Caco-2 (cell line): ENCODE data around the gene AGTRAP. TPM values are rescaled to one million over a fixed set of nuclear protein-coding genes. Genes with fewer than 3 reads are reported as not detected.

Experiments used
- BruUV-seq: library from RNA; stranded (reverse); fragments of 400-500 nt; replicated peaks from 2 replicates; lab custom pipeline; 2021; lab: Mats Ljungman, UMichigan
- CTCF ChIA-PET: fragments of 300-600 bp; sonication (Branson Sonifier 250); formaldehyde crosslinking; loops from one replicate; lab custom pipeline; 2022; ENCODE audit warnings: antibody characterized with exemption; lab: Charles Lee
- POLR2A ChIA-PET: fragments of 300-600 bp; sonication (Branson Sonifier 250); formaldehyde crosslinking; loops from one replicate; lab custom pipeline; 2022; ENCODE audit warnings: antibody characterized with exemption; lab: Charles Lee
- DNase-seq, 2 experiments: peaks; one replicate each; pipeline versions ENCODE4 v3.0.0 to v3.0.0-alpha.2; 2020 to 2022
- H3K27me3 ChIP-seq: replicated peaks from 2 replicates; pipeline ENCODE4 v1.6.0; 2011; ENCODE audit warnings: low read length; ENCODE audit not compliant: control insufficient read depth, insufficient read depth
- H3K36me3 ChIP-seq: 2 replicates; pipeline ENCODE4 v1.5.1; 2011; ENCODE audit warnings: low read length; ENCODE audit not compliant: control insufficient read depth, insufficient read depth
- H3K4me1 ChIP-seq: fragments of 250-450 bp; sonication (Bioruptor Pico); 2 replicates; pipeline ENCODE4 v1.5.1; 2020; ENCODE audit warnings: mild to moderate bottlenecking
- H3K4me3 ChIP-seq: 2 replicates; pipeline ENCODE4 v1.5.1; 2011; ENCODE audit warnings: low read depth, mild to moderate bottlenecking, control low read depth, low read length
- H3K9me3 ChIP-seq: fragments of 250-450 bp; sonication (Bioruptor Pico); 2 replicates; pipeline ENCODE4 v1.5.1; 2020; ENCODE audit warnings: mild to moderate bottlenecking, moderate library complexity
- H3K27ac Mint-ChIP-seq: one replicate; pipeline ENCODE4 v1.8.0; 2022; ENCODE audit warnings: mixed read lengths; ENCODE audit not compliant: unreplicated experiment
- H3K27me3 Mint-ChIP-seq: one replicate; pipeline ENCODE4 v1.8.0; 2022; ENCODE audit warnings: mixed read lengths; ENCODE audit not compliant: insufficient read depth, unreplicated experiment
- H3K36me3 Mint-ChIP-seq: one replicate; pipeline ENCODE4 v1.8.0; 2022; ENCODE audit warnings: mild to moderate bottlenecking, mixed read lengths; ENCODE audit not compliant: insufficient read depth, unreplicated experiment
- H3K4me1 Mint-ChIP-seq: one replicate; pipeline ENCODE4 v1.8.0; 2022; ENCODE audit warnings: low read depth, mixed read lengths; ENCODE audit not compliant: unreplicated experiment
- H3K4me3 Mint-ChIP-seq: one replicate; pipeline ENCODE4 v1.8.0; 2022; ENCODE audit warnings: mild to moderate bottlenecking, moderate library complexity, mixed read lengths; ENCODE audit not compliant: unreplicated experiment
- H3K9me3 Mint-ChIP-seq: one replicate; pipeline ENCODE4 v1.8.0; 2022; ENCODE audit warnings: mixed read lengths; ENCODE audit not compliant: unreplicated experiment
- intact Hi-C: fragments of 100-400 bp; cut with micrococcal nuclease; formaldehyde crosslinking; loops from one replicate; pipeline ENCODE4 v1.10.0; 2022; ENCODE audit not compliant: unreplicated experiment
- total RNA-seq: library from RNA; stranded (reverse); gene quantifications from 2 replicates; pipeline ENCODE4 v1.2.3, GENCODE V29; 2022
- TF ChIP-seq, protein P1 (sequence below), 2 experiments: fragments of 200-600 bp in 1 of 2; IDR thresholded peaks; 1 replicate in 1 of 2; 2 replicates in 1 of 2; pipeline versions ENCODE4 v1.5.1 to v1.8.0; 2011 to 2022; ENCODE audit warnings: antibody characterized with exemption in 1 of 2, control low read depth in 1 of 2, inconsistent platforms in 1 of 2, low read depth in 1 of 2, low read length in 1 of 2, mild to moderate bottlenecking in 1 of 2, moderate library complexity in 1 of 2; ENCODE audit not compliant: insufficient read depth in 1 of 2, severe bottlenecking in 1 of 2, unreplicated experiment in 1 of 2

AGTRAP gene
- total RNA-seq, 1 experiment from 2014 or later: 44.4 TPM

DNA sequence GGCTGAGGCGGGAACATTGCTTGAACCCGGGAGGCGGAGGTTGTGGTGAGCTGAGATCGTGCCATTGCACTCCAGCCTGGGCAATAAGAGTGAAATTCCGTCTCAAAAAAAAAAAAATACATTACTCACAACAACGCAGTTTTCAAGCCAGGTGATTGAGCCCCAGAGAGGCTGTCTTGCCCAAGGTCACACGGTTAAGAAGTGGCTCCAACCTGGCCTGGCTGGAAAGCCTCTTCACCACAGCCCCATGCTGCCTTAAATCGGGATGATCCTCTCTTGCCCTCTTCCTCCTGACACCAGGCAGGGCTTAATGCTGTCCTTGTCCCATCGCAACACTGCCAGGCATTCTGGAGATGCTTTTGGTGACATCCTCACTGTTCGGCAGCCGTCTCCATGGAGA lies 22.8 kb upstream of the AGTRAP start:
- TF ChIP-seq, protein P1, sequence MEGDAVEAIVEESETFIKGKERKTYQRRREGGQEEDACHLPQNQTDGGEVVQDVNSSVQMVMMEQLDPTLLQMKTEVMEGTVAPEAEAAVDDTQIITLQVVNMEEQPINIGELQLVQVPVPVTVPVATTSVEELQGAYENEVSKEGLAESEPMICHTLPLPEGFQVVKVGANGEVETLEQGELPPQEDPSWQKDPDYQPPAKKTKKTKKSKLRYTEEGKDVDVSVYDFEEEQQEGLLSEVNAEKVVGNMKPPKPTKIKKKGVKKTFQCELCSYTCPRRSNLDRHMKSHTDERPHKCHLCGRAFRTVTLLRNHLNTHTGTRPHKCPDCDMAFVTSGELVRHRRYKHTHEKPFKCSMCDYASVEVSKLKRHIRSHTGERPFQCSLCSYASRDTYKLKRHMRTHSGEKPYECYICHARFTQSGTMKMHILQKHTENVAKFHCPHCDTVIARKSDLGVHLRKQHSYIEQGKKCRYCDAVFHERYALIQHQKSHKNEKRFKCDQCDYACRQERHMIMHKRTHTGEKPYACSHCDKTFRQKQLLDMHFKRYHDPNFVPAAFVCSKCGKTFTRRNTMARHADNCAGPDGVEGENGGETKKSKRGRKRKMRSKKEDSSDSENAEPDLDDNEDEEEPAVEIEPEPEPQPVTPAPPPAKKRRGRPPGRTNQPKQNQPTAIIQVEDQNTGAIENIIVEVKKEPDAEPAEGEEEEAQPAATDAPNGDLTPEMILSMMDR (IDR thresholded peaks at IDR 0.05; ENCODE audit: insufficient read depth in 1 of 2, low read depth in 1 of 2, low read length in 1 of 2, severe bottlenecking in 1 of 2, unreplicated experiment in 1 of 2): no peak
- H3K4me3 Mint-ChIP-seq: no peak overlapping the region
- CTCF ChIA-PET: no interaction called here
- Histone ChIP-seq H3K4me1 (no peaks in the 10 kb centered on the region), H3K4me3 (no peak overlapping the region), H3K9me3 (no peaks in the 10 kb centered on the region), H3K36me3 (no peaks in the 10 kb centered on the region), H3K27me3 (no peaks in the 10 kb centered on the region)
- H3K4me1 Mint-ChIP-seq: peaks cover 4% of the 10 kb centered on the region
- POLR2A ChIA-PET: interaction anchor here (0.7 kb wide), 1 partner anchor 228 kb away, joined by 3 read pairs; no protein-coding TSS in a partner anchor
- no peak overlapping the region for H3K27ac Mint-ChIP-seq
- H3K36me3 Mint-ChIP-seq: no peaks in the 10 kb centered on the region
- DNase-seq: no peak
- BruUV-seq: no TSS peak
- intact Hi-C loops: no loop called here
- H3K27me3 Mint-ChIP-seq: no peaks in the 10 kb centered on the region
- no peaks in the 10 kb centered on the region for H3K9me3 Mint-ChIP-seq

DNA sequence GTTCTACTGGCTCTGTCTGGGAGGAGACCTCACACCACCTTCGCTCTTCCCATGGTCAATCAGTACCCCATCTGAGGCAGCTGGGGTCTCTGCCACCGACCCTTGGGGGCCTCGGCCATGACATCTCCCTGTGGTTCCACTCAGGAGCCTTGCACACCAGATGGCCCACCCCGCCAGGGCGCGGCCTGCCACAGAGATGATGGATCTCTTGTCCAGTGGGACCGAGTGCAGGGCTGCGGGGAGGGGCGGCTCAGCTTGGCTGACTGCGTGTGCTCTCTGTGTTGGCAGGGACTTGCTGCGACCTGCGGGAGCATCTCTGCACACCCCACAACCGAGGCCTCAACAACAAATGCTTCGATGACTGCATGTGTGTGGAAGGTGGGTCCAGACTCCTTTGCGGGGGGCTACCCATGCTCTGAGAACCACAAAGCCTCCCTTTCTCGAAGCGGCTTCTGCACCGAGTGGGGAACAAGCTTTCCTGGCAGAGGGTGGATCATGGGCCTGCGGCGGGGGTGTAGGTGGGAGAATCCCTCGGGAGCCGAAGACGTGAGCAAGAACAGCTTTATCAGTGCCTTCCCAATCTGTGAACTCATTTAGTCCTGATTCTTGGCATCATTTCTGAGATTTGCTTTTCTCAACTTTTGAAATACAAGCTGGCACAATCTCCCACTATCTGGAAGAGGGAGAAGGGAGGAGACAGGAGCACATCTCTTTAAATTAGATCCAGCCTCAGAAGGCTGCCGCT lies 20.9 kb upstream of the AGTRAP start:
- DNase-seq: no peak
- no peaks in the 10 kb centered on the region for H3K9me3 Mint-ChIP-seq
- TF ChIP-seq, protein P1 (IDR thresholded peaks at IDR 0.05; ENCODE audit: insufficient read depth in 1 of 2, low read depth in 1 of 2, low read length in 1 of 2, severe bottlenecking in 1 of 2, unreplicated experiment in 1 of 2): no peak
- no peak overlapping the region for H3K4me3 Mint-ChIP-seq
- H3K27me3 ChIP-seq: no peaks in the 10 kb centered on the region
- H3K36me3 Mint-ChIP-seq: no peaks in the 10 kb centered on the region
- H3K27me3 Mint-ChIP-seq: no peaks in the 10 kb centered on the region
- H3K4me1 Mint-ChIP-seq: no peaks in the 10 kb centered on the region
- intact Hi-C loops: loop anchor here (5.0 kb wide), 1 partner anchor 63 kb away; the partner anchor contains the start of genes FBXO2 and FBXO44
- H3K9me3 ChIP-seq: no peaks in the 10 kb centered on the region
- no peak overlapping the region for H3K27ac Mint-ChIP-seq
- BruUV-seq: no TSS peak
- no peak overlapping the region for H3K4me3 ChIP-seq
- no peaks in the 10 kb centered on the region for H3K36me3 ChIP-seq
- POLR2A ChIA-PET: no interaction called here
- CTCF ChIA-PET: interaction anchor here (0.8 kb wide), 1 partner anchor 51 kb away, joined by 3 read pairs; the partner anchor contains the start of gene FBXO6
- no peaks in the 10 kb centered on the region for H3K4me1 ChIP-seq

DNA sequence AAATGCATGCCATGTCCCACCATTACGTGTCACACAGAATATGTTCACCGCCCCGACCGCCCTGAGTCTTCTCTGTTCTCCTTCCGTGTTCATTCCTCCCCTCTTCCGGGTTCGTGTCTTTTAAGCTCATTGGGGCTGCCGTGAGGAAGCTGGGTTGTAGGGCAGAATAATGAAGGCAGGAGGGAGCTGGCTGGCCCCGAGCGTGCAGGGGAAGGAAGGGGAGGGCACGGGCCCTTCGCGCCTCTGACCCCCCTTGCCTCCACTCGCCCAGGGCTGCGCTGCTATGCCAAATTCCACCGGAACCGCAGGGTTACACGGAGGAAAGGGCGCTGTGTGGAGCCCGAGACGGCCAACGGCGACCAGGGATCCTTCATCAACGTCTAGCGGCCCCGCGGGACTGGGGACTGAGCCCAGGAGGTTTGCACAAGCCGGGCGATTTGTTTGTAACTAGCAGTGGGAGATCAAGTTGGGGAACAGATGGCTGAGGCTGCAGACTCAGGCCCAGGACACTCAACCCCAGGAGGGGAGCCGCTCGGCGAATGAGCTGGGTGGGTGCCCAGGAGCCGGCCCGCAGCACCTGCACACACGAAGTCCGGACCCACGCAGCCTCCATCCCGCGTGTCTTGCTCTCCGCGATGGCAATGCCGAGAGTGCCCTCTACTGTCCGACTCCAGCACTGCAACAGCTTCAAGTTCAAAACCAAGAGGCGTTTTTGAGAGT lies 16.5 kb upstream of the AGTRAP start:
- no peaks in the 10 kb centered on the region for H3K27me3 Mint-ChIP-seq
- CTCF ChIA-PET: interaction anchor here (0.5 to 3.1 kb wide), 8 partner anchors 9 to 264 kb away, joined by 3 to 17 read pairs (median 4); partner anchors contain the start of genes AGTRAP, FBXO2 and FBXO6
- no peak overlapping the region for H3K27ac Mint-ChIP-seq
- no peaks in the 10 kb centered on the region for H3K36me3 Mint-ChIP-seq
- no peaks in the 10 kb centered on the region for H3K4me1 Mint-ChIP-seq
- H3K4me1 ChIP-seq: no peaks in the 10 kb centered on the region
- POLR2A ChIA-PET: no interaction called here
- no TSS peak for BruUV-seq
- intact Hi-C loops: loop anchor here (5.0 kb wide), 1 partner anchor 67 kb away; the partner anchor contains the start of genes FBXO2 and FBXO44
- H3K4me3 Mint-ChIP-seq: peak overlapping the region; percentile 72
- no peaks in the 10 kb centered on the region for H3K27me3 ChIP-seq
- no peaks in the 10 kb centered on the region for H3K9me3 Mint-ChIP-seq
- no peaks in the 10 kb centered on the region for H3K36me3 ChIP-seq
- no peaks in the 10 kb centered on the region for H3K9me3 ChIP-seq
- peak overlapping the region; percentile 34 for H3K4me3 ChIP-seq
- peak; percentile 39 to 62 for DNase-seq
- TF ChIP-seq, protein P1 (IDR thresholded peaks at IDR 0.05; ENCODE audit: insufficient read depth in 1 of 2, low read depth in 1 of 2, low read length in 1 of 2, severe bottlenecking in 1 of 2, unreplicated experiment in 1 of 2): peak; percentile 92 to 94
